H1 (cell line): ENCODE data around the gene CNDP1. TPM values are rescaled to one million over a fixed set of nuclear protein-coding genes. Genes with fewer than 3 reads are reported as not detected.

Source experiments
- polyA plus RNA-seq, 7 experiments: library from polyadenylated mRNA; depleted of rRNA in 3 of 7; stranded (reverse) in 5 of 7; unstranded in 2 of 7; fragments of >200 nt in 5 of 7; fragments of 200-250 nt in 2 of 7; gene quantifications; 1 replicate in 5 of 7; 2 replicates in 1 of 7; 4 replicates in 1 of 7; pipeline versions ENCODE4 v1.2.1 to v1.2.3, GENCODE V29; 2011 to 2013; ENCODE audit warnings: missing spikeins in 2 of 7, mixed read lengths in 2 of 7
- total RNA-seq: library from RNA; stranded (reverse); fragmentation: NEBNext Ultra II Directional; extraction: Animal tissue kit (Norgen Biotek cat#: 25700); gene quantifications from 2 replicates; pipeline ENCODE4 v1.2.1, GENCODE V29; 2021
- TF ChIP-seq, protein P1 (sequence below), 3 experiments: IDR thresholded peaks; 1 replicate in 2 of 3; 2 replicates in 1 of 3; pipeline versions ENCODE4 v1.5.1 to v1.6.1; 2011; ENCODE audit warnings: low read length in 3 of 3, mild to moderate bottlenecking in 3 of 3, inconsistent platforms in 2 of 3, low read depth in 1 of 3, moderate library complexity in 1 of 3; ENCODE audit not compliant: insufficient read depth in 1 of 3; ENCODE audit errors: control extremely low read depth in 1 of 3

The CNDP1 gene
- total and polyA plus RNA-seq, 2 of the 8 experiments (the other 6 are each of a cell fraction or from before 2014, with no cell fraction given): 0.09 TPM; not detected in 1

DNA sequence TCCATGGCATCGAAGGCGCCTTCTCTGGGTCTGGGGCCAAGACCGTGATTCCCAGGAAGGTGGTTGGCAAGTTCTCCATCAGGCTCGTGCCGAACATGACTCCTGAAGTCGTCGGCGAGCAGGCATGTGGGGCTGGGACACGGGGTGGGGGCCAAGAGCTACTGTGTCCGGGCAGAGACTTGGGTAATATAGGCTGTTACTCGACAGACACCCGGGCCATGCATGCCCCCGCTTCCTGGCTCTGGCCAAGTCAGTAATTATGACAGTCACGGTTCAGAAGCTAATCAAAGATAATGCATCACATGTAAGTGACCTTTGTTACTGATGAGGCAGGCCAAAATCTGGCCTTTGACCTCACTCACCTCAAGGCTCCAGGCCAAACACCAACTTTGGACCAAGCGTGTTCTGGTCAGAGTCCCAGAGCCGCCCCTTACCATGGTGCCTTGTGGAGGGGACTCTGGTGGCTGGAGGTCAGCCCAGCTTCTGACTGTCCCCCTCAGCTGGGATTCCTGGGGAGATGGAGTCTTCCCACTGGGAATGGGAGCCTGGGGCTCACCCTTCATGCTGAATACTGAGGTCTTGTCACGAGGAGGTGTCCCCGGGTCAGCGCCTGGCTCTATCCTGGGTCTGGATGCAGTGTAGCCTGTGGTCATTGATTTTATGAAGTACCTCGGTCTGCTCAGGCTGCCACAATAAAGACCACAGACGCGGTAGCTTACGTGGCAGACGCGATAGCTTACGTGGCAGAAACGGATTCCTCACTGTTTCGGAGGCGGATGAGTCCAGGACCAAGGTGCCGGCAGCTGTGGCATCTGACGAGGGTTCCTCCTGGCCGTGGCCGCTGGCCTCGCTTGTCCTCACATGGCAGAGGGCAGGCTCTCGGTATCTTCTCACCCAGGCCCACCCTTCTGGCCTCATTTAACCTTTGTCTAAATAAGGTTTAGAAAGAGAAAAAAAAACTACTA is 17.7 kb upstream of the CNDP1 start (continued):
- TF ChIP-seq, protein P1, sequence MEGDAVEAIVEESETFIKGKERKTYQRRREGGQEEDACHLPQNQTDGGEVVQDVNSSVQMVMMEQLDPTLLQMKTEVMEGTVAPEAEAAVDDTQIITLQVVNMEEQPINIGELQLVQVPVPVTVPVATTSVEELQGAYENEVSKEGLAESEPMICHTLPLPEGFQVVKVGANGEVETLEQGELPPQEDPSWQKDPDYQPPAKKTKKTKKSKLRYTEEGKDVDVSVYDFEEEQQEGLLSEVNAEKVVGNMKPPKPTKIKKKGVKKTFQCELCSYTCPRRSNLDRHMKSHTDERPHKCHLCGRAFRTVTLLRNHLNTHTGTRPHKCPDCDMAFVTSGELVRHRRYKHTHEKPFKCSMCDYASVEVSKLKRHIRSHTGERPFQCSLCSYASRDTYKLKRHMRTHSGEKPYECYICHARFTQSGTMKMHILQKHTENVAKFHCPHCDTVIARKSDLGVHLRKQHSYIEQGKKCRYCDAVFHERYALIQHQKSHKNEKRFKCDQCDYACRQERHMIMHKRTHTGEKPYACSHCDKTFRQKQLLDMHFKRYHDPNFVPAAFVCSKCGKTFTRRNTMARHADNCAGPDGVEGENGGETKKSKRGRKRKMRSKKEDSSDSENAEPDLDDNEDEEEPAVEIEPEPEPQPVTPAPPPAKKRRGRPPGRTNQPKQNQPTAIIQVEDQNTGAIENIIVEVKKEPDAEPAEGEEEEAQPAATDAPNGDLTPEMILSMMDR (IDR thresholded peaks at IDR 0.05; ENCODE audit: control extremely low read depth in 1 of 3, insufficient read depth in 1 of 3, low read depth in 1 of 3, low read length in 3 of 3): no peak
